ENCODE data around the gene KCNA3. TPM values are rescaled to one million over a fixed set of nuclear protein-coding genes. Genes with fewer than 3 reads are reported as not detected.

KCNA3 gene
- total RNA-seq (2014; rRNA removed; shearing (Covaris generic)): not detected in 2 replicates
- polyA plus RNA-seq (2014; cell fraction: nucleus; rRNA removed): not detected in 2 replicates

DNA sequence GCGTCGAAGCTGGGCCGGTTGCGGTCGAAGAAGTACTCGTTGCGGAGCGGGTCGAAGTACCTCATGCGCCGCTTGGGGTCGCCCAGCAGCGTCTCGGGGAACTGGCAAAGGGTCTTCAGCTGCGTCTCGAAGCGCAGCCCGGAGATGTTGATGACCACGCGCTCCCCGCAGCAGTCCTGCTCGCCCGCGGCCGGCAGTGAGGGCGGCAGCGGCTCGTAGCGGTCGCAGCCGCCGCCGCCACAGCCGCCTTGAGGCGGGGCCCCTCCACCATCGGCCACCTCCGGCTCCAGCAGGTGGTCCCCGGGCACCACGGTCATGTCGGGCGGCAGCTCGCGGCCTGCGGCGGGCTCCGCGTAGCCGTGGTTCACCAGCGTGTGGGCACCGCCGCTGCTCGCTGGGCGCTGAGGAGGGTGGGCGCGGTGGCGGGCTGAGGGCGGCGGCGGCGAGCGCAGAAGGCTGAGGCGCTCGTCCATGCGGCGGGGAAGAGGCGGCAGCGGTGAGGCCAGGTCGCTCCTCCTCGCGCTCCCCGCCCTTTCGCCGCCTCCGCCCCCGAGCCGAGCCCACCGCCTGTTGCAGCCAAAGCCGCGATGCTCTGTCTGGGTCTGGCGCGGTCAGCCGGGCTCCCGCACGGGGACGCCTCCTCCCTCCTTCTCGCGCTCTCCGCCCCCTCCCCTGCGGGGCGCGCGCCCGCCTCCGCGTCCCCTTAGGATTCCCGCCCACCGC lies at the start of gene KCNA3:
Gene KCNA3 (minus strand): TSS at position 604 of the 723 bp plus-strand sequence. CDS start 131 bp downstream, at position 473.
- no peak for DNase-seq (ENCODE audit: extremely low read depth, low read depth)

DNA sequence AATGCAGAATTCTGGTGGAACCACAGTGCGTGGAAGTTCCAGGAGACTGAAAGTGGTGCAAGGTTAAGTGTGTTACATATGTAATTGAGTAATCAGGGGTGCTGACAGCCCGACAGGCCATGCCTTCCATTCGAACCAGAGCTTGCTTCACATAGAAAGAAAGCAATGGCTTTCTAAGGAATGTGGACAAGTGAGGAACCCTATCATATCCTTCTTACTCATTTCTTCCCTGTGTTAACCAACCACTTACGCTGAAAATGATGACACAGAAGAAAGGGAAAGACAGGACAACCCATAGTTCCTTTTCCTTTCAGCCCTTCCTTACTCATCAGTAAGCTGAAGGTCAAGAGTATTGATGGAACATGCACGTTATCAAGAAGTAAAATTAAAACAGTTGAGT lies 48.1 kb upstream of the KCNA3 start:
- DNase-seq (ENCODE audit: extremely low read depth, low read depth): no peak

DNA sequence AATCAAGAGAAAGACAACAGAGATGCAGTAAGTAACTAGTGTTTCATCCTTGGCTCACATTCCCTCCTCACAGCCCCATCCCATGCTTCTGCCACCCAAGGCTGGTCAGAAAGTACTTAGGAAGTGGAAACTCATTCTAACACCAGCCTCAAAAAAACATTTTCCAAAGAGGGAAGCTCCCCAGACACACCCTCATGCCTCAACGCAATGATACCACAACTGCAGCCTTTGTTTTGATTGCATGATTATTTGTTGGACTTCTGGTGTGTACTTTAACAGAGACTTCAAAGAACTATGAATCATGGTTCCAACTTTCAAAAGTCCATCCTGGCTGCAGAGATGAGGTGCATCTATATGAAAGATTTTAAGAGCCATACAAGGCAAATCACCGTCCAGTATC lies 45.2 kb upstream of the KCNA3 start:
- no peak for DNase-seq (ENCODE audit: extremely low read depth, low read depth)

DNA sequence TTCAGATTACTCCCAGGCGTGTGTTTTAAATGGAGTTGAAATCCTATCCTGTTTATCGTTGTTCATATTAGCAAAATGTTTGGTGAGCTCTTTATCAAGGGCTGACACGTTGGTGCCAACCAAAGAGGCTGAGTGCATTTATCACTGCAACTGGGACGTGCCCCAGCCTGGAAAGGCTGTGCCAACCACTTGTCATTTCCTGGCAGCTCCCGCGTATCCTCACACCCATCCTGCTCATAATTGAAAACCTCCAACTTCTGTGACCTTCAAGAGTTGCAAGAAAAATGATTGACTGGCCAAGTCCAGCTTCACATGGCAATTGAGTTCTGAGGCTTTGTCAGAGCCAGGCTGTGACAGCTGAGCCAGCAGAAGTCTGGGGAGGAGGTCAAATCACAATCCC lies 43.7 kb upstream of the KCNA3 start:
- no peak for DNase-seq (ENCODE audit: extremely low read depth, low read depth)

DNA sequence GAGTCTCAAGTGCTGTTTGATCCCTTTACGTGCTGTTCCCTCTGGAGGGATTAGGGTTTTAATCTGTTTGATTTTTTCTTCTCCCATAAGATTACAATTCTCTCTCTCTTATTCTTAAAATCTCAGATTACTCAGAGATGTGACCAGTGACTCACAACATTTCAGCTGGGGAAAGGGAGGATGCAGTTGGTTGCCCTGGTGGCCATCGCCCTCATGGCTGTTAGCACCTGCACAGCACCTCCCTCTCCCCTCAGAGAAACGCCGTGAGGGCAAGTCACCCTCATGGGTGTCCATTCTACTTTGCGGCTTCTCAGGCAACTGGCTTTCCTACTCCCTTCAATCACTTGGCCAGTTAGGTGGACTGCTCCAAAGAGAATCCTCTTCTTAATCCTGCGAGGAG lies 42.4 kb upstream of the KCNA3 start:
- DNase-seq (ENCODE audit: extremely low read depth, low read depth): no peak

DNA sequence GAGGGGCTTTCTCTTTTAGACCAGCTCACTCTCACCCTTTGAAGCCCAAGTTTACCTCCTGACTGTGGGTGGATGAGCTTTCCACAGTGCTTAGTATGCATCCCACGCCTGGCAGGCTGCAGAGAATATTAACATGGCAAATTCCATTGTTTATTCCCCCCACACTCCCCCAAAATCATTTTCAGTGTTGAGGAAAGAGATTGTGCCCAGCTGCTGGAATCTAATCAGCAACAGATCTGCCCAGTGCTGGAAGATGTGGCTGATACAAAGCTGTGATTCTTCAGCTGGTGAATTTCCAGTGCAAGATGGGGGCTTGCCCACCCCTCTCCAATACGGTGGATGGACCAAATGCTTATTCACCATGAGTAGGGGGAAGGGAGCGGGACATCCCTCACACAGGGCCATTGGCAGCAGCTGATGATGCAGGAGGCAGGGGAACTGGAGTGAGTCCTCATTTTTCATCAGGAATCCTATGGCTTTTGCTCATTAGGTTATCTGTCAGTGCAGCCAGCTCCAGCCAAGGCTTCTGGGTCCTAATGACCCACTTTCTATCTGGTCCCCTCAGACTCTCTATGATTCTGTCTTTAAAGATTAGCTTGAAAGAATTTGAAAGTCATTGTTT lies 39.7 kb upstream of the KCNA3 start:
- DNase-seq (ENCODE audit: extremely low read depth, low read depth): no peak

DNA sequence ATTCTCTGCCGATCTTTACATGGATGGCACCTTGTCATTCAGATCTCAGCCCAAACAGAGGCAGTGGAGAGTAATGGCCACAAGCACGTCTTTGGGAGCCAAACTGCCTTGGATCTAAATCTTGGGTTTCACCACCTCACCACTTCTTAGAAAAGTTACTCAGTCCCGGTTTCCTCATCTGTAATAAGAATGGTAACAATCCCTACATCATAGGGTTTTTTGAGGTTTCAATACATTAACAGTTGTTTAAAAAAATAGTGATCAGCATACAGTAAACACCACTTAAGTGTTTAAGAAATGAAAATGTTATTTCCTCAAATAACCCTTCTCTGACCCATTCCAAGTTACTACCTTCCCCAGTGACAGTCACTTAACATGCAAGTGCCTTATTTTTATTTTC lies 38.5 kb upstream of the KCNA3 start:
- DNase-seq (ENCODE audit: extremely low read depth, low read depth): no peak

DNA sequence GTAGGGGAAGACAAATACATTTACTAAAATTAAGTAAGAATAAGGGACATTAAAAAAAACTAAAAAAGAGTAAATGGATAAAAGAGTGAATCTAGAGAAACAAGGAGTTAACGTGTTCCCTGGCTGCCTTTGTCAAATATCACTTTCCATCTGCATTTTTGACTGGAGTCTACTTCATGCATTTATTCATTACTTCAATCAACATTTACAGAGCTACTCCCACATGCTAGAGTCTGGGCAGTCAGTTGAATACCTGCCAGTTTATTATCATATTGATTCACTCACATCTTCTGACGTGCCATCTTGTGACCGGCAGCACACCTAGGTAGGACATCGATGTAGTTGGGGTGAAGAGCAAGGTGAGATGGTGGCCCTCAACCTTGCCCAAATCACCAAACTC lies 35.6 kb upstream of the KCNA3 start:
- DNase-seq (ENCODE audit: extremely low read depth, low read depth): no peak

DNA sequence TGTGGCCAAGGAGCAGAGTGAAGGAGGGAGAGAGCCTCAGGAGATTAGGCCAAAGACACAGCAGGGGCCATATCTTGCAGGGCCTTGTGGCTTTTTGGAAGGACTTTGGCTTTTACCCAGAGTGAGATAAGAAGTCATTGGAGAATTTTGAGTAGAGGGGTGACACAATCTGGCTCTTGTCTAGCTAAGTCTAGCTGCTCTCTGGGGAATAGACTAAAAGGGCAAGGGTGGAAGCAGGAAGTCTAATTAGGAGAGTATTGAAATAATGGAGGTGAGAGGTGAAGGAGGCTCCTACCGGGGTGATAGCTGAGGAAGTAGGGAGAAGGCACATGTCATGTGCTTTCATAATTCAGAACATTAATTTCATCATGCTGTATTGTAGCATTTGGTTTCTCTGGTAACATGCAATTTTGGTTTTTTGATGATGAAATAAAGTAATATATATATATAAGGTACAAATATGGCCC lies 34.3 kb upstream of the KCNA3 start:
- DNase-seq (ENCODE audit: extremely low read depth, low read depth): no peak

DNA sequence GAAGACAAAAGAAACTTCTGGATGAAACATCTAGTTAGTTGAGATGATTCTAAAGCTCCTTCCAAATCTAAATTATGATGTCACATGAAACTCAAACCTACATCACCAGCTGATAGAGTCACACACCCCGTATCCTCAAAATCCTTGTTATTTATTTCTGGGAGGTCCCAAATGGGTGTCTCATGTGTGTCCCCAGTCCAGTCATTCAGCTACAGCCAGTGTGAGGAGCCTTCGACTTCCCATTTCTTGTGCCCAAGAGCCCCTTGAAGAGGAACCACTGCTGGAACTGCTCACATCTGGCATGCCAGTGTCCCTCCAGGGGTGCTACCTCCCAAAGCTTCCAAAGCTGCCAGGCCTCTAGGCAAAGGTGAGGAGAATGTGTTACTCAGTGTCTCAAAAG lies 32.5 kb upstream of the KCNA3 start:
- no peak for DNase-seq (ENCODE audit: extremely low read depth, low read depth)

DNA sequence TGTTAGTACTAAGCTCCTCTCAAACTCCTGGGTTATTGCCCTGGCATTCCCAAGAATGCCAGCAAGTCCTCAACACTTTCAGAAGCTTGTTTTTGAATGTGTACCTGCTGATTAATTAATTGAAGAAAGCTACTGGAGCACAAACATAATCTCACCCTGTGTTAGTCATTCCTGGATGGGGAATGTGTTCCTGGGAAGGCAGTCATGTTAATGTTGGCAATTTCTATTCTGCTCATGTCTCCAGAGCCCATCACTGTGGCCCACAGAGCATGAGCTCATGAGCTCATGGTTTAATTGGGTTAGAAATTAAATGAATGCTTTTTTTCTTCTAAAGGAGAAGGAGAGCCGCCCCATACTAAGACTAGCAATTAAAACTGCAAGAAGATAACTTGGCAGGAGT lies 31.9 kb upstream of the KCNA3 start:
- DNase-seq (ENCODE audit: extremely low read depth, low read depth): no peak

DNA sequence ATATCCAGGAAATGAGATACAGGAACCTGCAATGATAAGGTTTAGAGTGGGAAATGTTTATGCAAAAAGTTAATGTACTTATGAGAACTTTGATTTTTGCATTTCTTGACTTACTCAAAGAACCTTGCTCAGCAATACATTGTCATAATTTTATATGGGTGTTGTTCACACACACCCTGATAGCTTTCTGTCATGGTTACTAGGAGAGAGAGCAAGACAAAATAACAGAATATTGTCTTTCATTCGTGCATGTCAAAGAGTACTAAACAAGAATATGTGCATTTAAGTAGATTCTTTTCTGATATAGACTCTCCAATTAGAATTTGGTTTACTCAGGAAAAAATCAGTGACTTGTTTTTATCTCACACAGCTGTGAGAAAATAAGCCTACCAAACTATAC lies 27.5 kb upstream of the KCNA3 start:
- DNase-seq (ENCODE audit: extremely low read depth, low read depth): no peak

DNA sequence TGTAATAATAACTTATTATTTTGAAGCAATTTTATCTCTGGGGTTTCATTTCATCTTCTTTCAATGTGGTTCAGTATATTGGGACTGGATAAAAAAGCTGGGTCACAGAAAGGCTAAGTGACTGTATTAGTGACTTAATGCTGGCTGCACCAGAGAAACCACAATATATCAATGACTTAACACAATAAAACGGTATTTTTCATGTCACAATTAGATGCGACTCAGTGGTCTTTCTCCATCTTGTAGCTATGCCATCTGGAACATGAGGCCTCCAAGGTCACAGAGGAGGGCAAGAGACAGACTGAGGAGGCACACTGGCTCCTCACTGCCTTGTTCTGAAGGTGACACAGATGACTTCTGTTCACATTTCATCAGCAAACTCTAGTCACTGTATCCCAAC lies 26.0 kb upstream of the KCNA3 start:
- DNase-seq (ENCODE audit: extremely low read depth, low read depth): no peak

DNA sequence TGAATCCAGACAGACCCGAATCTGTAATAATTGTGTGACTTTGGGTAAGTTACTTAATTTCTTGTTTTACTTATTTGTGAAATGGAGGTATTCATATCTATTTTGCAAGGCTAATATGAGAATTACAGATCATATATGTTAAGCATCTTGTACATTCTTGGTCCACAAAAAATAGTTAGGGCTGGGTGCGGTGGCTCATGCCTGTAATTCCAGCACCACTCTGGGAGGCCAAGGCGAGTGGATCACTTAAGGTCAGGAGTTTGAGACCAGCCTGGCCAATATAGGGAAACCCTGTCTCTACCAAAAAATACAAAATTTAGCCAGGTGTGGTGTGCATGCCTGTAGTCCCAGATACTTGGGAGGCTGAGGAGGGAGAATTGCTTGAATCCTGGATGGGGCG lies 22.9 kb upstream of the KCNA3 start:
- DNase-seq (ENCODE audit: extremely low read depth, low read depth): no peak

DNA sequence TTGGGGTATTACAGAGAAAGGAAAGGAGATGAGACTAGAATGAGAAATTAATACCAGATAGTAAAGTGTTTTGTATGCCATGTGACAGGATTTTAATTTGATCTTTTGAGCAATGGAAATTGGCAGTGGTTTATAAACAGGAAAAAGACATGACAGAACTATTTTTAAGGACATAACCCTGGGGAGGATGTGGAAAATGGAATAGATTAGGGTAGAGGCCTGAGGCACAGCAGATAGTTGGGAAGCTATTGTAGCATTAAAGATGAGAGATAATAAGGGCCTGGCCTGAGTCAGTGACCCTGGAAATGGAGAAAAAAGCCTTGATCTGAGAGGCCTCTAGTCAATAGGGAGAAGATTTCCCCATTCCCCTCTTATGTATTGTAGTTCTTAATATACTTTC lies 22.1 kb upstream of the KCNA3 start:
- no peak for DNase-seq (ENCODE audit: extremely low read depth, low read depth)

DNA sequence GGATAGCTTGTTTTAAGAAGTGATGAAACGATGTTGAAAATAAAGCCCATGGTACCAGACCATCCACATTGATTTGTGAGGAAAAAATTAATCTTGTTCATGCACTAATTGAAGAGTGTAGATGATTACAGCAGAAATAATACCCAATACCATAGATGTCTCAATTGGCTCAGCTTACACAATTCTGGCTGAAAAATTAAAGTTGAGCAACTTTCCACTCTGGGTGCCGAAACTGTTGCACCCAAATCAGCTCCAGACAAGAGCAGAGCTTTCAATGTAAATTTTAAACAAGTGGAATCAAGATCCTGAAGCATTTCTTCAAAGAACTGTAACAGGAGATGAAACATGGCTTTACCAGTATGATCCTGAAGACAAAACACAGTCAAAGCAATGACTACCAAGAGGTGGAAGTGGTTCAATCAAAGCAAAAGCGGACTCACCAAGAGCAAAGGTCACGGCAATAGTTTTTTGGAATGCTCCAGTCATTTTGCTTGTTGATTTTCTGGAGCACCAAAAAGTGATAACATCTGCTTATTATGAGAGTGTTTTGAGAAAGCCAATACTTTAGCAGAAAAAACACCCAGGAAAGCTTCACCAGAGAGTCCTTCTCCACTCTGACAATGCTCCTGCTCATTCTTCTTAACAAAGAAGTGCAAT lies 16.1 kb upstream of the KCNA3 start:
- no peak for DNase-seq (ENCODE audit: extremely low read depth, low read depth)

DNA sequence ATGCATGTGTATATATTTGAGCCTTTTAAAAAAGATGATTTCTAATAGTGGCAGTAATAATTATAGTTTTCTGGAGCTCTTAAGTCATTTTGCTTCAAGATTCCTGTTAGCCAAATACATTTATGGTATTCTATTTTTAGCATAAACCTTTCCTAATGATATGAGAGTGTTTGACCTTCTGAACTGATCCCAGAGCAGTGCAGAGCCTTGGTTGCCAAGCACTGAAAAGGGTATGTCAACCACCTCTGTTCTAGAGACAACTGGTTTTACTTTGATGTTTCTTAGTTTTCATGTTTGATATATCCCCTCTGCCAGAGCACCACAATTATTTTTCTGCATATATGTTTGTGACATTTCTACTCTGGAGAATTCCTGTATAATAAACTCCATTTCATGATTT lies 15.1 kb upstream of the KCNA3 start:
- DNase-seq (ENCODE audit: extremely low read depth, low read depth): no peak

DNA sequence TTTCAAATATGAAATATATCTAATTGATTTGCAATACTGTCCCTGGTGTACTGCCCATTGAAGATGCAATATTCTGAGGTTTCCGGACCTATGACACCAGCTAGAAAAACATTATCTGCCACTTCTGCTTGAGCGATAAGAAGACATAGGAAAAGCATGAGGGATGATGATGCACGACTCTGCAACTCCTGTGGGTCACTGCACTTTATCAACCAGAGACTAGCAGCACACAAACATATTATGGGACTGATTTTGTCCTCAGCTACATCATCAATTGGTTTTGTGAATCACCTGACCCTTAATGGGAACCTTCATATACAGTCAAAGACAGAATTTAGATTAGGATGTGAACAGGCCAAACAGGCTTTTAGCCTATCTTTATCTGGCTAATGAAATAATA lies 13.8 kb upstream of the KCNA3 start:
- no peak for DNase-seq (ENCODE audit: extremely low read depth, low read depth)

DNA sequence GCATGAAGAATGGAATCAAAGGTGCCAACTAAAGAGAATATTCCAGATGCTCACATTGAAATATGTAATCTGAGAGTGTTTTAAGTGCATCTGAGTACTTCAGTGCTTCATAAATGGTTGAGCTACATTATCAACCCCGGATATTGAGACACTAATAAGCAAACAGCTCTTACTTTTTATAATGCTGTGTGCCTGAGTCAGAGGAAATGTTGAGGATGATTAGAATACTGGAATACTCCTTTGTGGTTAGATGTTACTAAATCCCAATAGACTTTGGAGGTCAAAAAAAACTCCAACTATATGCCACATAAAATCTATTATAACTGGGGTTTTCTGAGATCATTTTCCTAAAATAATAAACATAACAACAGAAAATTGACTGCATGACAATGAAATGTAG lies 12.5 kb upstream of the KCNA3 start:
- DNase-seq (ENCODE audit: extremely low read depth, low read depth): no peak

DNA sequence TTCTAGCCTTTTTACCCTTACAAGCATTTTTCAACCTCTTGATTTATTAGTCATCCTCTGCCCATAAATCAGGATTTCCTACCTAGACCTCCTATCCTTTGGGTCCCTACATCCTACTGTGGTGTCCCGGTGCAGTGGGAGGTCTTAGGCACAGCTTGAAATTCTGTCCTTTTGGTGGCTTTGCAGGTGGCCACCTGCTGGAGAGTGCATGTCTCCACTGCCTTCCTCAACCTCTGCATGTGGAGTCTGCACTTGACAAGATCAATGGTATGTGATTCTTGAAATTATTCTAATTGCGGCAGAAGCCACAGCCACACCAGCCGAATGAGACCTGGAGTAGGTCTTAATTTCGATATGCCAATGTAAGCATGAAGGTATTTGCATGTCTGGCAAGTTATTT lies 11.4 kb upstream of the KCNA3 start:
- DNase-seq (ENCODE audit: extremely low read depth, low read depth): no peak

DNA sequence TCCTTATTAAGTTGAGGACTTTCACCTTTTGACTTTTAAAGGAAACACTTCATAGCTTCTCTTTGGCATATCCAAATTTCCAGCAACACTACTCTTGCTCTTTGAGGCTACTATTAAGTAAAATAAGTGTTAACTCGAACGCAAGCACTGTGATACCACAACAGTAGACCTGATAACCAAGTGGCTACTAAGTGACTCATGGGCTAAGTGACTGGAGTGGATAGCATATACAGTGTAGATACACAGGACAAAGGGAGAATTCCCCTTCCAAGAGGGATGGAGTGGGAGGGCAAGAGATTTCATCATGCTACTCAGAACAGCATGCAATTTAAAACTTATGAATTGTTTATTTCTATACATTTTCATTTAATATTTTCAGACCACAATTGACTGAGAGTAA lies 9.8 kb upstream of the KCNA3 start:
- no peak for DNase-seq (ENCODE audit: extremely low read depth, low read depth)

DNA sequence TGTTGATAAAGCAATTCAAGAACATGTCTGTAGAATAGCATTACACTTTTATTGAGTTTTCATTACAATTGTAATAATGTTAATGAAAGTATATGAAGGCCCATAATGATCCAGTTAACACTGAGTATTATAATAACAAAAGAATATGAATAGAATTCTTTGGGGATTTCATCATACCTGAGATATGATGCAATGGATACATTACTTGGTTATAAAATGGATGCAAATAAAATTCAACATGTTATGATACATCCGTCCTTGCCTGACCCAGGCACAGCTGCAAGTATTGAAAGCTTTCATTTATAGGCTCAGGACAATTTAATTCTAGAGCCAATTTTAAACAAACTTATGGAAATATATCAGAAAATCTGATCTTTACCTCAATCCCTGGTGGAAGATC lies 8.2 kb upstream of the KCNA3 start:
- DNase-seq (ENCODE audit: extremely low read depth, low read depth): no peak
